IPS-NIHi11 (cell line): Measurements from ENCODE around the gene LRIG2.
"Not testable (repeated sequence)": the region's sequence is repeated elsewhere in the genome, so short reads cannot be mapped to it uniquely, and the experiment has no call there.

ENCODE experiments used
- DNase-seq: peaks from one replicate; pipeline ENCODE4 v3.0.0; 2012; ENCODE audit warnings: mixed read lengths, low spot score

Gene LRIG2

DNA sequence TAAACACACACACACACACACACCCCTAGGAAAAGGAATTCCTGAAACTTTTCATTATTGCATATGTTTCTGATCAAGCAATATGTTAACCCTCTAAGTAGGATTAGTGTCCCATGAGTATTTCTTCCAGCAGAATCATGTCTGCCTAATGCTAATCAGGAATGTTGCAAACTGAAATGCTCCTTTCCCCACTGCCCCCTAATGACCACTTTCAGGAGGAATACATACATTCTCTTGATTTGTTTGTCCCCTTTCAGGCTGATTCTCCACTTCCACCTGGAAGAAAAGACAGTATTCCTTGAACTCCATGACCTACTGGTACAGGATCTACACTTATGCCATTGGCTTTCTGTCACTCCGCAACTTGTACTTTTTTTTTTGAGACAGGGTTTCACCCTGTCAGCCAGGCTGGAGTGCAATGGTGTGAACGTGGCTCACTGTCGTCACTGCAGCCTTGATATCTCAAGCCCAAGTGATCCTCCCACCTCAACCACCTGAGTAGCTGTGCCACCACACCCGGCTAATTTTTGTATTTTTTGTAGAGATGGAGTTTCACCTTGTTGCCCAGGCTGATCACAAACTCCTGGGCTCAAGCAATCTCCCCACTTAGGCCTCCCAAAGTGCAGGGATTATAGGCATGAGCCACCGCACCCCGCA lies 56.7 kb downstream of the LRIG2 start:
- DNase-seq, result no peak

DNA sequence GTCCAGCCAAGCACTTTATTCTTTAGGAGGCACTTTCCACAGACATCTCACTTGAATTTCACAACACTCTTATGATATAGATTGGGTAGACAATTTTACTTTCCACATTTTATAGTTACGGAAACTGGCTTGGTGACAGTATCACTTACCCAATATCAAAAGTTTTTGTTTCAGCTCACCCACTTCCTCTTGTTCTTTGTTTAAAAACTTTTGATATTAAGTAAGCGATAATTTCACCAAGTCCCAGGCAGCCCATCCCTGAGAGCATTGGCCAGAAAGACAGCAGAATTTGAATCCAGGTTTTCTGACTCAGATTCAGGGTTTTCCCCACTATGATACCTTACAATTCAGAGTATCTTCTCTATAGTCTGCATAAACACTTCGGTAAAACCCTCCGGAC lies 60.0 kb downstream of the LRIG2 start:
- DNase-seq, result no peak

DNA sequence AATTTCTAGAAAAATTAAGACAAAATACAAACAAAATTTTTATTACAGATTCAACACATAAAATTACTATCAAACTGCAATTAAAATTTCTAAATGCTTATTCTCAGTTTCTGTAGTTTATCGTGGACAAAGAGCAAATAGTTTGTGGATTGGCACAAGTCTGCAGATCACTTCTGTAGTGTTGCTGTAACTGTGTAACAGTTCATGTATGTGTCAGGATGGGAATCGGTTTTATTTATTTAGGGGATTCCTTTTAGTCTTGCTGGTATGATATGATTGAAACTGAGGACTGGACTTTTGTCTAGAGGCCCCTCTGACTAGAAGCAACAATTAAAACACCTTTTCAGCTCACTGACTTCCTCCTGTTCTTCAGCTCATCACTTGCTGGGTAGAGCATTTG lies 60.8 kb downstream of the LRIG2 start:
- DNase-seq, result no peak

DNA sequence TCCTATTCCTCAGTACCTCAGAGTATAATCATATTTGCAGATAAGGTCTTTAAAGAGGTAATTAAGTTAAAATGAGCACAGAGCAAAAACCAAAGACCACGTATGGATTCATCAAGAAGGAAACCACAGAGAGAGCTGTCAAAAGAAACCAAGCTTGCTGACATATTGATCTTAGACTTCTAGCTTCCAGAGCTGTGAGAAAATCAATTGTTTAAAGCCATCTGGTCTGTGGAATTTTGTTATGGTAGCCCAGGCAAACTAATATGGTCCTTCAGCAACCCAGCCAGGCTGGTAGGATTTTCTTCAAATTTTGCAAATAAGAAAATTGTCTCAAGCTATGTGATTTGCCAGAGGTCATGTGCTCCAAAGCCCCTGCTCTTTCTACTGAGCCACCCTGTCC lies 62.5 kb downstream of the LRIG2 start:
- DNase-seq, result no peak

DNA sequence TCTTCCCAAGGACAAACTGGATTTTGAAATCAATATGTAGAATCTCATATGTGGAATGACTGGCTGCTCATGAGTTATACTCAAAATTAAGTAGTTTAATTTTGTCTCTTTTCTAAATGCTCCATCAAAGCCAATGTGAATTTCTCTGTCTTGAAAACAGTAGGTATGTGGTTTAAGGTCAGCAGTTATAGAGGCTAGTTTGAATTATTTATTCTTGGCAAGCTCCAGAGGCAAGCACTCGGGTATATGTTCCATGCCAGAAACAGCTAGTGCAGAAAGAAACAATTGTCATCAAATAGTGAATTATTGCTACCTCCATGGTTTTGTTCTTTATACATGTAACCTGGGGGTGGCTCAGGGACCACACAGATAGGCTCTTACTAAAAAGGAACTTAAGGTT lies 63.5 kb downstream of the LRIG2 start:
- DNase-seq, result no peak

DNA sequence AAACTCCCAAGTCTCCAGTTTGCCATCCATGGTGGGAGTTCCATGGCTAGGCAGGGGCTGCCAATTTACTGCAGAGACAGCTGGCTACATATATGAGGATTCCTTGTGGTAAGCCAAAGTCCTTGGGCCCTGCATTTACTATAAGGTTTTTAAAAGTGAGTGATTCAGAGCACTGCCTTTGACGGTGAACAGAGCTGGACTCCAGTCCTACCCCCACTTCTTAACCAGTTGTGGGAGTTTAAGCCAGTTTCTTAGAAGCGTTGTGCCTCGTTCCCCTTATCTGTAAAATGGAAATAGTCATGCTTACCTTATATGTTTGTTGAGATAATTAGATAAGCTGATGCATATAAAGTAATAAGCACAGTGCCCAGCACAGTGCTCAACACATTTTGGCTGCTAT lies 64.6 kb downstream of the LRIG2 start:
- DNase-seq, result no peak

DNA sequence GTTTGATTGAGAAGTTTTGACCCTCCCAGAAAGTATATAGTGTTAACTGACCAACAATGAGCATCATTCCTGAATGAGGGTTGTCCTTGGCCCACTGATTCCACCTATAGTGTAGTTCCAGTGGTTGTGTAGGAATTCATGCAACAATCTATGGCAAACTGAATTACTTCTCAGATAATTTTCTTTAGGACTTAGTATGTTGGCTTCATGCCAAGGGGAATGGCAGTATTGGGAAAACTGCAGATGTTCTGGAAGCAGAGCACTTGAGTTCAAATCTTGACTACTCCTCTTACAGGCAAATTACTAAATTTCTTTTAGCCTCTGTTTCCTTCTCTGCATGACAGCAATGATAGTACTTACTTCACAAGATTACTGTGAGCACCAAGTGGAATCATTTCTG lies 65.8 kb downstream of the LRIG2 start:
- no peak for DNase-seq

DNA sequence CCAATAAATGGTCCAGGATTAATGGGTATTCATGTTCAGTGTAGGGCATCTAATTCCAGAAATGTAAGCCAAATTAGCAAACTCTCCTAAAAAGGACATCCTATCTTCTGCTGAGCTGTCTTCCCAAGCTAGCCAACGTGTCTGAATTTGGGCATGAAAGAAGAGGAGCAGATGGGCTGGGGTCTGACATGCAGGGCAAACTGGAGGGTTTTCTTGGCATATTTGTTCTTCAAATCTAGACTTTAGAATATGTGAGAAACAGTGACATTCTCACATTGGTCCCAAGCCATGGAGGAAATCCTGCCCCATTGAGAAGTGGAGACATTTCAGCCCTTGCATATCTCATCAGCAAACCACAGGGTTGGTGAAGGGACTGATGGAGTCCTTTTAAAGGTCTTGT lies 67.2 kb downstream of the LRIG2 start:
- no peak for DNase-seq

DNA sequence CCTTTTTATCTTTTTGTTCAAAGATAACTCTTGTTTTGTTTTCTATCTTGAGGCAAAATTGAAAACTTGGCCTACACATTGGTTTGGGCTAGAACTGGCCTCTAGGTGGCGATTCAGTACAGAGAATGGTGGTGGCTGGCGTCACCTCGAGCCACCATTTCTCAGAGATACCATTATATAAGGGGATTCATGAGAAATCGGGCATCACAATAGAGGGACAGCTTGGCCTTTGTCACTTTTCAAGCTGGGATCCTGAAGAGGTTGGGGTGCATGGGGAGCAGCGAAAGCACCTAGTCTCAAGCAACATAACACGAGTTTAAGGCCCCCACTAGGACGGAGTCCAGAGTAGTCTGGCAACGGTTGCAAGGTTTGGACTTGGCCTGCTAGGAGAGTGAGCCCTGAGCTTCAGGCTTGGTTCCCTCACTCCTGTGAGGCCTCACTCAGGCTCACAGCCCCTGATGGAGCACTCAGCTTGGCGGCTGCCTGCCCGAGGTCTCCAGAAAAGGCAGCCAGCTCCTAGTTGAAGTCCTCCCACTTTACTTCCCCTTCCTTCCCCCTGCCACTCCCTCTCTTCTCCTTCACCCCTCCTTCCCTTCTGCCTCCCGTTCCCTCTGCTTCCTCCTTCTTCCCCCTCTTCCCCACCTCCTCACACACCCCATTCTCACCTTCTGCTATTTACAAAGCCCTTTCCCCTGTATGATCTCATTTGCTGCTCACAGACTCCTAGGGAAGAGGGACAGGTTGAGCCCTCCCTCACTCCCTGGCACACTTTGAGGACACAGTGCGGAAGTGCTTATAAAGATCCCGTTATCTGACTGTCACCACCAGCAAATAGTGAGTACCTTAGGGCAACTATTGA lies 67.8 kb downstream of the LRIG2 start:
- peak; percentile 86 for DNase-seq

DNA sequence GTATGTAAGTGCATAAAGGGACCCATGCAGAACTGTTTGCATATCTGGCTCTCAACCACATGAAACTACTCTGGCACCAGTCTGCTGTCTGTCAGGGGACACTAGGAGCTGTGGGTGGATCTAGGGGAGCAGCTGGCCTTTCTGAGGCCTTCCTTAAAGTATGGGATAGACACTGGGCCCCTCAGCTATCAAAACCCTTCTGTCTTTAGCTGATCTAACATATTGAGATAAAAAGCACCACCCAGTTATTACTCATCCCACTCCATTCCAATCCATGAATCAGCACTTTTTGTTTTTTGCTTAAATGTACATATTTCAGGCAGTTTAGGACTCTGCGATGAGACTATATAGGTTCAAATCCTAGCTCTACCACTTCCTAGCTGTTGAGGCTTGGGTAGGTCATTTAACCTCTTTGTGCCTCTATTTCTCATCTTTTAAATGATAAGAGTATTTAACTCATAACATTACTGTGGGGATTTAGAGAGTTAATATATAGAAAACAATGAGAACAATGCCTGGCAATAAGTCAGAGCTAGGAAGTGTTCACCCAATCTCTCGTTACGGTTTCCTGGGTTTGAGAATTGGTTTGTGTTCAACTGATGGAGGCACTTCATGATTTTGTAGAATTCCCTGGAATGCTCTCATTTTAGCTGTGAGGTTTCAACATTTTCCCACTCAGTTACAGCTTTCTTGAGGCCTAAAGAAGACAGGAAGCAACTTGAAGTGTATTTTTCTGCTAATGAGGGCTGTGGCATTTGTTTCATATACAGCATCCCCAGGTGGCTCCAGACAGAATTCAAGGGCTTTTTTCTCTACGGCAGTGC lies 68.9 kb downstream of the LRIG2 start:
- DNase-seq, result no peak

DNA sequence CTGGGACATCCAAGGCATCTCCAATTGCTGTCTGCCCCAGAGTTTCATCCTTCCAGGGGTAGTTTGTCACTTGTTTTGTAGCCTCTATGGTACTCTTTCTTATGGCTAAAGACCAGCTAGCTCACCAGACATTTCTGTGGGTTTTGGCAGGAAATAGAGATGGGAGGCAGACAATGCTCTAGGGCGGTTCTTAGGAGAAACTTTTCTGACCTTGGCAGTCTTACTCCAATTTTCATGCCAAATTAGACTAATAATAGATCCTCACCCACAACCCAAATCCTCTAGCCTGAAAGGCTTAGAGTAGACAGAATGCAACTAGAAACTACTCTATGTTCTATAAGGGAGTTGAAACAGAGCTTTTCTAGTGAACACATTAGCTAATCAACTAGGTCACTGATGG lies 69.8 kb downstream of the LRIG2 start:
- DNase-seq, result no peak

DNA sequence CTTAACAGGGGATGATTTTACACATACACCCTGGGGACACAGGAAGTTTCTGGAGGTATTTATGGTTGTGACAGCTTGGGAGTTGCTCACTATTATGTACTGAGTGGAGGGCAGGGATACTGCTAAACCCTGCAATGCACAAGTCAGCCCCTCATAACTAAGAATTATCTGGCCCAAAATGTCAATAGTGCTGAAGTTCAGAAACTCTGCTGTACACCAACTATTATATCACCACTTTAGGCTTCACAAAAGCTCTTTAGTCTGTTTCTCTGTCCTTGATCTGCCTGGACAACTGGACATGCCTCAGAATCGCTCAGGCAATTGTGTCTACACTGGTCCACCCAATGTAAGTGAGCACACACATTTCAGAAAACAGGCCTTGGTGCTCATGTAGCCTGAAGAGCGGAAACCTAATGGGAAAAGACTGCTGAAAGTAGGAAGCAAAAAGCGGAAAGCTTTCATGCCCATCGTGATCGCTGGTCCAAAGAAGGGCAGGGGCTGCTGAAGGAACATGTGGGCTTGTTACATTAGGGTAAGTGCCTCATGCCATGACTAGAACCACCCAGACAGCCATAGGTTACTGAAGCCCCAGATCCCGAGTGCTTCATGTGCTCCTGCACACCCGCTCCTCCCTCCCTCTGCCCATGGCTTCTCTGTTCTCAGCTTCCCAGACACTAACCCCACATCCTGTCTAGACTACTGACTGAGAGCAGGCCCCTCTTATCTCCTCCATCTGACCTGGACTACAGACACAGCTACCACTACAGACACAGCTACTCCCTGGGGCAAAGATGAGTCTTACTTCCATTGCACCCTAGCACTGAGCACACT lies 73.5 kb downstream of the LRIG2 start:
- DNase-seq, result no peak

DNA sequence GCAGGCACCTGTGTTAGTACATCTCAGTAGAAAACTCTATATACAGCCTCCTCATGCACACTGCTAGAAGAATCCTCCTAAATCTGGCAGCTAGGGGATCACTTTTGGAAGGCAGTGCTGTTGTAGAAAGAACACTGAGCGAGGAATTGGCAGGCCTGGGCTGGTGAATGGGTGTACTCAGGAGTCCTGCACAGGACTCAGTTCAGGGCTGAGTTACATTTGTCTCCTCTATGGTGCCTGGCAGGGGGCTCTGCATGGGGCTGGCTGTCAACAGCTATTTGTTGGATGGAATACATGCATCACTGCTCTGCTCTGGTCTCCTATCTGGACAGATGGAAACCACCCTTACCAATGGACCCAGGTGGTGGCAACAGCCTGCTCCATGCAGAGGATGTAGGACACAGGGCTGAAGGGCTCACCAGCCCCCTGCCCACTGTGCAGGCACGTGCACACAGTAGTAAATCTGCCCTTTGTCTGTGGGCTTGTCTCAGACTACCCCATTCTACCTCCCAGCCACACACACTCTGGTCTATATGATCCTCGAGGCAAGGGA lies 74.2 kb downstream of the LRIG2 start:
- DNase-seq, result no peak

DNA sequence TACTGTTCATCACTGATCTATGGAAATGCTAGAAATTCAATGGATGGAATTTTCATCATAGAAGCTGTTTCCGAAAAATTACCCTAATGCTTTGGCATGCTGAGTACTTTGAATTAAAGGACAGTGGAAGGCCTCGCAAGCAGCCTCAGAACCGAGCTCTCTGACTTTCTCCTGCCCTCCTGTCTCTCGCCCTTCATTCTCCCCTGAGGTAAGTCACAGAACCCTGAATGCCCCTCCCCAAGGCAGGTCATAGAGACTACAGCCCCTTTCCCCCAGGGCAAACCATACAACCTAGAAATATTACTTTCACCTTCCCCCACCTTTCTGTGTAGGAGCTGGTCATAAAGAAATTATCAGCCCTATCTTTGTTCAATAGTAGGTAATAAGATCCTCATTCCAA lies 74.8 kb downstream of the LRIG2 start:
- DNase-seq, result no peak

DNA sequence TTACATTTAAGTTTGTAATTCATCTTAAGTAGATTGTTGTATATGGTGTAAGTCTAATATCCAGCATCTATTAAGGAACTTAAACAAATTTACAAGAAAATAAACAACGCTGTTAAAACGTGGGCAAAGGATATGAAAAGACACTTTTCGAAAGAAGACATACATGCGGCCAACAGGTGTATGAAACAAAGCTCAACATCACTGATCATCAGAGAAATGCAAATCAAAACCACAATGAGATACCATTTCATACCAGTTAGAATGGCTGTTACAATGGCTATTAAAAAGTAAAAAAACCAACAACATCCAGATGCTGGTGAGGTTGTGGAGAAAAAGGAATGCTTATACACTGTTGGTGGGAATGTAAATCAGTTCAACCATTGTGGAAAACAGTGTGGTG lies 77.5 kb downstream of the LRIG2 start:
- not testable (repeated sequence) for DNase-seq

DNA sequence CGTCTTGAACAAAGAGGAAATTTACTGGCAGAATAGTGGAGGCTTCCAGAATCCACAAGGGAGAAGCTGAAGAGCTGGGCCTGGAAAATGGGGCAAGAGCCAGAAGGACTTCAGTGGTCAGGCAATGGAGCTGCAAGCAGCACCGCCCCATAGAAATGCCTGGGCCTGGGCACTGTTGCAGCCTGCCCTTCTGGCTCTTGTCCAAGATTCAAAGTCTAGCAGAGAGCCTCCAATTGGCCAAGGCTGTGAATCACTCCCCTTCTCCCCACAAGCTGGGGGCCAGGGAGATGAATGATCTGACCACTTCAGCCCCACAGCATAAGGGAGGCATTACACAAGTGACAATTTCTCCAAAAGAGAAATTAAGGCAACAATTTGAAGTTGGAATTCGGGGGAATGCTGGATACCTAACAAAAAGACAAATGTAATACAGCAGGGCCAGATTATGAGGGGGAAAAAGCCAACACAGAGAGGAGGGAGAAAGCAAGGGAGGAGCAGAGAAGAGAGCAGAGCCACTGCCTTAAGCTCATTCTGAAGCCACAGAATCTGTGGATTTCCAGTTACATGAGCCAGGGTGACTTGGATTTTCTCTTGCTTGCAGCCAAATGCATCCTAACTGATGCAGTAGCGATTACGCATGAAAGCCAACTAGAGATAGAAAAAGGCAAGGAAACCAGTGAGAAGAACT lies 80.3 kb downstream of the LRIG2 start:
- DNase-seq, result no peak

DNA sequence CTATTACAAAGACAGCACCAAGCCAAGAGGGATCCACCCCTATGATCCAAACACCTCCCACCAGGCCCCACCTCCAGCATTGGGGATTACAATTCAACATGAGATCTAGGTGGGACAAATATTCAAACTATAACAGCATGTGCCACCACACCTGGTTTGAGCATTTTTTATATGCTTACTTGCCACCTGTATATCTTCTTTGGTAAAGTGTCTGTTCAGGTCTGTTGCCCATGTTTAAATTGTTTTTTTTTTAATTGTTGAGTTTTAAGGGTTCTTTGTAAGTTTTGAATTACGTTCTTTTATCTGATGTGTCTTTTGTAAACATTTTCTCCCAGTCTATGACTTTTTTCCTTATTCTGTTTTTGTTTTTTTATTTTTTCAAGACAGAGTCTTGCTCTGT lies 83.4 kb downstream of the LRIG2 start:
- DNase-seq, result no peak

DNA sequence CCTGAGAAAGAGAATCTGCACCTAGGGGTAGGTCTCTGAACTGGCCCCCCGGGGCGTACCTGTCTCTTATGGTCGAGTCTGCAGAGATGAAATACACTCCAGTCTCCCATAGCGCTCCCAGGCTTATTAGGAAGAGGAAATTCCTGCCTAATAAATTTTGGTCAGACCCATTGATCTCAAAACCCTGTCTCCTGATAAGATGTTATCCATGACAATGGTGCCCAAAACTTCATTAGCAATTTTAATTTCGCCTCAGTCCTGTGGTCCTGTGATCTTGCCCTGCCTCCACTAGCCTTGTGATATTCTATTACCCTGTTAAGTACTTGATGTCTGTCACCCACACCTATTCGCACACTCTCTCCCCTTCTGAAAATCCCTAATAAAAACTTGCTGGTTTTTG lies 85.7 kb downstream of the LRIG2 start:
- not testable (repeated sequence) for DNase-seq

DNA sequence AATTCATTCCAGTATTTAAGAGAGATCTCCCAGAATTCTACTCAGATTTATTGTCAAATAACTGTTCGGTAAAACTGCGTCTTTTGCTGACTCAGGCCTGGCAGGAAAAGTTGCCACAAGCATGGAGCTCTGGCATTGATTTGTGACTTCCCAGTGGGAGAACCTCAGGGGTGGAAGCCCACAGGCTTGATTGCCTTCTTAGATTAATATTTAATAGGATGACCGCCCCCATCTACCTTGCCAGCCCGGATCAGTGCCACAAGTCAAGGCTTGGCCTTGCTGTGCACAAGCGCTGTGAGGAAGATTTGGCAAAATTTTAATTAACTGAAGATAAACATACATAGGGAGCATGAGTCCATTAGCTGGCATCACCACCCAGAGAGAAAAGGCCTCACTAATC lies 93.5 kb downstream of the LRIG2 start:
- no peak for DNase-seq

DNA sequence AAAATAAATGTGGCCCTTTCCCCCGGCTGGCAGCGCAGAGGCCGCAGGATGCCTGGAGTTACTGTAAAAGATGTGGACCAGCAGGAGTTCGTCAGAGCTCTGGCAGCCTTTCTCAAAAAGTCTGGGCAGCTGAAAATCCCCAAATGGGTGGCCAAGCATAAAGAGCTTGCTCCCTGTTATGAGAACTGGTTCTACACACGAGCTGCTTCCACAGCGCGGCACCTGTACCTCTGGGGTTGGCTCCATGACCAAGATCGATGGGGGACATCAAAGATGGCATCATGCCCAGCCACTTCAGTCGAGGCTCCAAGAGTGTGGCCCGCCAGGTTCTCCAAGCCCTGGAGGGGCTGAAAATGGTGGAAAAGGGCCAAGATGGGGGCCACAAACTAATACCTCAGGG lies 95.9 kb downstream of the LRIG2 start:
- no peak for DNase-seq

DNA sequence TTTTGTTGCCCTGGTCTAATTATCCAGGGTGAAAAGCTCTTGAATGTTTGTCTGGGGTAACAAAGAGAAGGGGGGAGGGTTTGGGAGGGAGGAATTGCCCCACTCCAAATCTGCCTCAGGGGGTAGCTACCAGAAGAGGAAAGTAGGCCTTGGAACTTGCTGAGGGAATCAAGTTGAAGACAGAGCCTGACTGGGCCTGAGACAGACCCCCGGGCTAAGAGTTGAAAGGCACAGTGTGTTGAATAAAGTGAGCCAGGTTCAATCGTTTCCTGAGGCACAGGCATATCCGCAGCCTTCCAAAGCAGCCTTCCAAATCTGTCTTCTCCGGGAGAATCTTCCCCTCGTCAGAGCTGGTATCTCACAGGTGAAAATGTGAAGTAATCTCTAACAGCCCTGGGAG lies 96.6 kb downstream of the LRIG2 start:
- no peak for DNase-seq
